Stimulated activated CD8-positive, alpha-beta memory T cell treated with anti-CD3 and anti-CD28 coated beads, Interleukin-7, amount 100 ng/mL, for 4 hours (primary cell): ENCODE measurements around the gene HESX1.

Experiments used
- DNase-seq, 2 donors: peaks; one replicate each; pipeline ENCODE4 v3.0.0-alpha.2; 2020; ENCODE audit warnings: low read depth in 2 of 2

Gene HESX1

GRCh38 chr3:57199895-57200297 lies at the start of gene HESX1:
HESX1 (minus strand) TSS chr3:57199978; CDS start chr3:57199918, 60 bp downstream.
- no peak for DNase-seq

DNA sequence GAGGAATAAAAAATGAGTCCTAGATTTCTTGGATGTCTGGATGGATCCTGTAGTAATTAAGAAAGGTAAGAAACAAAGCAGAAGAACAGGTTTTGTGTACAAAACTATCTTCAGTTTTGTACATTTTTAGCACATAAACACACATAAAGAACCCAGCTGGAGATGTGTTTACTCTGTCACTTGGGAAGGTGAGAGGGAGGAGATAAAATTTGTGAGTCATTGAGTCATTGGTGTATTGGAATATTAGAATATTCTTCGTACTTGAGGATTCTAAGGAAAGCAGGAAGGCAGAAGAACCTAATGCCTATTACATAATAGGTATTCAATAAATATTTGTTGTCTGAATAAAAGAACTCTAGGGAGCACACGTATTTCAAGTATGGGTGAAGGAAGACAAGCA lies 45.2 kb upstream of the HESX1 start:
- no peak for DNase-seq

DNA sequence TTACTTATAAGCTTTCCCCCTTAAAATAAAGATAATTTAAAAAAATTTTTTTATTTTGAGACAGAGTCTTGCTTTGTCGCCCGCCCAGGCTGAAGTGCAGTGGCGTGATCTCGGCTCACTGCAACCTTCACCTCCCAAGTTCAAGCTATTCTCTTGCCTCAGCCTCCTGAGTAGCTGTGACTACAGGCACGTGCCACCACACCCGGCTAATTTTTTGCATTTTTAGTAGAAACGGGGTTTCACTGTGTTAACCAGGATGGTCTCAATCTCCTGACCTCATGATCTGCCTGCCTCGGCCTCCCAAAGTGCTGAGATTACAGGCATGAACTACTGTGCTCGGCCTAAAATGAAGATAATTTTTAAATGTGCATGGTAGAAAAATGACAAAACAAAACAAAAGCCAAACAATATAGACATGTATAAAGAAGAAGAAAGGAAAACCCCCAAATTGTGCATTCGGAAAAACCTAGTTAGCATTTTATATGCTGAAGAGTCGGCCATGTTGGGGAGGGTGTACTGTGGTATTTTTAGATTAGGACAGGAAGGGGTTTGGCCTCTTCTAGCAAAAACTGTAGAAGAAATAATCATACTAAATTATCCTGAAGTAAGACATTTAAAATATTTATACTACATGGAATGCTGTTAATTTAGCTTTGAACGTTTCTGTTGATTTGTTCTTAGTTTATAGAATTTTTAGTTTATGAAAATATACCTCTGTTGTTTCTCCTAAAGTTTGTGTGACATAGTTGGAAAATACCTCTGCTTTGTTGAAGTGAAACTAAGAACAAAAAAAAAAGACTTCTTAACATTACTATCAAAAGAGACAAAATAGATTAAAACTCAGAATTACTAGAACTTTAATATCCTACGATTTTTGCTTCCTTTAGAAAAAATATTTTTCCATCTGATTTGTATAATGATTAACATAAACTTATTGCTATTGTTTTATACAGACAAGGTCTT lies 35.1 kb upstream of the HESX1 start:
- DNase-seq: no peak

- DNase-seq: no peak
These were observed 34.0 kb upstream of the HESX1 start for GRCh38 chr3:57233799-57234198.

- DNase-seq: no peak
These were observed 30.2 kb upstream of the HESX1 start for GRCh38 chr3:57230006-57230405.

DNA sequence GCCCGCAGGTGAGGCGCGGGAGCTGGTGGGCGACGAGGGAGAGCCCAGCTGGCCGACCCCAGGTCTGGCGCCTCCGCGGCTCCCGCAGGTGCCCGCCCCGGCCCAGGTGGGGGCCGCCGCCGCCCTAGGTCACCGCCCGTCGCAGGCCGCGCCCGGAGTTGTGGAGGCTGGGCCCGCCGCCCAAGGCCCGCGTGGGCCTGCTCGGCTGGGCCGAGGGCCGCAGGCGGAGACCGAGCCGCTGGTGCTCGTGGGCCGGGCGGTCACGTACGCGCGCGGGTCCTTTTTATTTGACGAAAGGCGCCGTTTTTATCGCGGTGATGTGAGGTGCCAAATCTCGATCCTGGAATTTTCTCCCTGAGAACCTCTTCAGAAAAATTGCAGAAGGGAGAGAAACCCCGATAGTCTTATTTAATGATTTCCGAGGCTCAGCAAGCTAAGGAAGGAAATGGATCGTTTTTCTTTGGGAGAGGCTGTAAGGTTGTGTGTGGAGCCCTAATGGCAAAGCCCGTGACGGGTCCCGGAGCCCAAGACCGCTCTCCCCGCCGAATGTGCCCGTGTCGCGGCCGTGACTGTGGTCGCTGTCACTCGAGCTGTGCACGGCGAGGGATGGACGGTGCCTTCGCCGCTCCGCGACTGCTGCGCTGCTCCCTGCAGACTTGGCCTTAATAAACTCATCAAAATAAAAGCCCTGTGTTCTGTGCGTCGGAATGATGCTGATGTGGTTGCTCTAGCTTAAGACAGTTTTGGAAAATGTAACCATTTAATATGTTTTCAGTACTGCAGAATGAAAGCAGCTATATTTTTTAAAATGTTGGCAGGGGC lies 28.4 kb upstream of the HESX1 start:
- peak in 1 of 2 donors; percentile 28 for DNase-seq

DNA sequence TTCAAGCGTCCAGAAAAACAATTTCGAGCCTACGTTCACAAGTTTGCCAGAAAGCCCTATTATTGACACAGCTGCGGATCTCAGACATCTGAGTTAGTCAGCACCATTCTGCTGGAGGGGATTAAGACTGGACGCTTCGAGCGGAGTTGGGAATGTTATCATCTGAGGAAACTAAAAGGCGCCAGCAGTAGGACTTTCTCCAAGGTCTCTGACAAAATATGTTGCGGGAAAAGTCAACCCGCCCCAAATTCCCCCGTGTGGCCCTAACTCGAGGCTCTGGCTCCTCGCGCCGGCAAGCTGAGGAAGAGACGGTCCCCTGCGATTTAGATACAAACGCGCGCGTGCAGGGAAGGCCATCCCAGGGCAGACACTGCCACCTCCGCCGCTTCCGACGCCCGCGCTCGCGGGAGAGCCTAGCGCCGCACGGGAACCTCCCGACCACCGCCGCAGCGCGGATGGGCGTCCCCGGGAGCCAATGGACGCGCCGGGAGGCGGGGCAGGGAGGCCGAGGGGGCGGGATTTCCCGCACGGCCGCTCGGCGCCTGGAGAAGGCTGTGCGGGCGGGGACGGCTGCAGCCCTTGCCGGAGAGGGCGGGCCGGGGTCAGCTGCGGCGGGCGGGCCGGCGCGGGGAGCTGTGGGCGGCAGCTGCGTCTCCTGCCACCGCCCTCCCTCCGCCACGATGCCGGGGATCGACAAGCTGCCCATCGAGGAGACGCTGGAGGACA lies 27.6 kb upstream of the HESX1 start, which contains the start of gene APPL1:
Gene APPL1 (plus strand): TSS at position 526 of the 726 bp plus-strand sequence. CDS start 155 bp downstream, at position 681.
- peak; percentile 57 to 84 for DNase-seq

DNA sequence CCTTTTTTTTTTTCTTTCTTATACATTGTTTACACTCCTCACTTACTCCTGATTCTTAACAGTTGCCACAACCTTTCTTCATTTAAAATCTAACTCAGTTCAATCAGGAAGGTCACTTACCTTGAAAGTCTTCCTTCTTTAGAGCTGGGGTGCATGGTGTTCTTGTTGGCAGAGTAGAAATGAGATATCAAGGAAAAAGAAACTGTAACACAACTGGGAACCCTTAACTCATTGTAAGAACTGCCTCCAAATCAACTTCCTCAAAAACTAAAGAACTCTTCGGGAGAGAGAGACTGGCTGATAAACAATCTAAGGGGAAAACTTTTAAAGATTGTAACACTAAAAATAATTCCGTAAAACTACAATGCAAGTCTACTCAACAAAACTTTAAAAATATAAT lies 26.4 kb upstream of the HESX1 start:
- DNase-seq: no peak

DNA sequence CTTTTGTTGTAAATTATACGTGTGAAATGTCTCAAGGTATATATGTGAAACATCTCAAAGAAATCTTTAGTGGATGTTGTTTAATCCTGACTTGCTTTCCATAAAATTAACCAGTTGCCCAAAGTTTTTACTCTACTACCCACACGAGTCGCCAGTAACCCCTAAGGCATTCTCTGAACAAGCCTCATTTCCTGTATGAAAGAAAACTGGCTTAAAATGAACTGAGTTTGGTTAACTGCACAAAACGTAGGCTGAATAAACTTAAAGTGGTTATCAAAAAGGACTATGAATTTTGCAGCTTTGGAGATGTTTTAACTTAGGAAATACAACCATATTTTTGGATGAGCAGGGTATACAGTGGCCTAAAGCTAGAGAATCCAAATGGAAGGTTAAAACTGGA lies 25.1 kb upstream of the HESX1 start:
- DNase-seq: no peak

DNA sequence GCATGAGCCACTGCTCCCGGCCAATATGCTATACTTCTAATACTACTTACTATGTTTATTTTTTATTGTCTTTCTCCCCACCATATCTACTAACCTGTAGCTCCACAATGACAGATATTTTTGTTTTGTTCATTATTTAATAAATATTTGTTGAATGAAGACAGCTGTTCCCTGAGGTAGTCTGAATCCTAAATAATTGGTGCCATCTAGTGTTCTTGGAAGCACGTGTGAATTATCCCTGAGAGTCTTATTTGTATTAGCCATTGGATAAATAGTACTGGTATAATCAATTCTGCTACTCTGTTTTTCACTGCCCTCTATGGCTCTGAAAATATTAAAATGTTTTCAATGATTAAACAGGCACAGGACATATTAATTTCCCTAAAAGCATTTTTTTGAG lies 22.1 kb upstream of the HESX1 start:
- DNase-seq: no peak

DNA sequence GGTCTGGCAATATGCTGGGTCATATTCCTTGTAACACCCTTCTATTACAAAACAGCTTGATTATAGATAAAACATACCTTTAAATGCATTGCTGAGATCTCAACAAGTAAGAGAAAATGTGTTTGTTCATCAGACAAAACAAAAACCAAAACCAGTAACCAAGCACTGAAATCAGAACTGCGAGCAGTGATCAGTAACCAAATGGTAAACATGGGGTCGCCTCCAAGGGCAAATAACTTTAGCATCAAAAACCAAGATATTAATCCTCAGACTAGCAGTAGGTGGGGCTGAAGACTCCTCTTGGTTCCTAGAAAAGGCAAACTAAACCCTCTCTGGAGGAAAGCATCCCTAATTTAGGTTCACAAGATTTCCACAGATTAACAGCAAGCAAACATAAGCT lies 6.6 kb upstream of the HESX1 start:
- DNase-seq: no peak

GRCh38 chr3:57194641-57195040 lies 5.1 kb downstream of the HESX1 start:
- no peak for DNase-seq

DNA sequence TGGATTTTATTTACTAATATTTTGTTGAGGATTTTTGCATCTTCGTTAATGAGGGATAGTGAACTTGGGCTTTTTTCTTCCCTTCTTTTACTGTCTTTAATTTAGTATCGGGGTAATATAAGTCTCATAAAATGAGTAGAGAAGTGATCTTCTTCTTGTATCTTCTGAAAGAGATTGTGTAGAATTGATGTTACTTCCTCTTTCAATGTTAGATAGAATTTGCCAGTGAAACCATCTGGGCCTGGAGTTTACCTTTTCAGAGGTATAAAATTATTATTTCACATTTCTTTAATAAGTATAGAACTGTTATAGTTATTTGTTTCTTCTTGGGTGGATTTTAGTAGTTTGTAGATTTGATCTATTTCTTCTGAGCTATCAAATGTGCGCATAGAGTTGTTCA lies 7.8 kb downstream of the HESX1 start:
- no peak for DNase-seq

GRCh38 chr3:57184526-57184925 lies 15.3 kb downstream of the HESX1 start:
- DNase-seq: no peak

- DNase-seq: no peak
These were observed 20.0 kb downstream of the HESX1 start for GRCh38 chr3:57179580-57180410.

DNA sequence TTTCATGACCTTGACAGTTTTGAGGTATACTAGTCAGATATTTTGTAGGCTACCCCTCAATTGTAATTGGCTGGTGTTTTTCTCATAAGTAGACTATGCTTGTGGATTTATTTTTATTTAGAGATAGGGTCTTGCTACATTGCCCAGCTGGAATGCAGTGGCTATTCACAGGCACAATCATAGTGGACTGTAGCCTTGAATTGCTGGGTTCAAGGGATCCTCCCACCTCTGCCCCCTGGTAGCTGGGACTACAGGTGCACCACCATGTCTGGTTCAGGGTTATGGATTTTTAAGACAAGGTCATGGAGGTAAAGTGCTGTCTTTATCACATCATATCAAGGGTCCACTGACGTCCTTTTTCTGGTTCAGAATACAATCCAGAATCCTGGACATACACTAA lies 23.7 kb downstream of the HESX1 start:
- no peak for DNase-seq

DNA sequence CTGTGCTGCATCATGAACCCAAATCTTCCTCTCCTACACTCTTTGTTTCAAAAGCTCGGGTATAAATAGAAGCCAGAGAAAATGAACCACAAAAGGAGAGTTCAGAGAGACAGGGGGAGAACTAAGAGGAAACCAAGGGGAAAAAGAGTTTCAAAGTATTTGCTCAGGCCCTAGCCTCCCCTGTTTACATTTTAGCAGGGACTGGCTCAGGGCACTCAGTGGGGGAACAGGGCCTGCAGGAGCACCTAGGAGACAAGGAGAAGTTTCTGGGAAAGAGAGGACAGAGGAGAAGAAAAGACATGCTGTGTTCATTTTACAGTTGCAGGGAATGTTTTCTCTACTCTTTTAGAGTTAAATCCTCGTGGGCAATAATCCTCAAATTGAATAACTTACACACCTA lies 26.1 kb downstream of the HESX1 start:
- DNase-seq: no peak

DNA sequence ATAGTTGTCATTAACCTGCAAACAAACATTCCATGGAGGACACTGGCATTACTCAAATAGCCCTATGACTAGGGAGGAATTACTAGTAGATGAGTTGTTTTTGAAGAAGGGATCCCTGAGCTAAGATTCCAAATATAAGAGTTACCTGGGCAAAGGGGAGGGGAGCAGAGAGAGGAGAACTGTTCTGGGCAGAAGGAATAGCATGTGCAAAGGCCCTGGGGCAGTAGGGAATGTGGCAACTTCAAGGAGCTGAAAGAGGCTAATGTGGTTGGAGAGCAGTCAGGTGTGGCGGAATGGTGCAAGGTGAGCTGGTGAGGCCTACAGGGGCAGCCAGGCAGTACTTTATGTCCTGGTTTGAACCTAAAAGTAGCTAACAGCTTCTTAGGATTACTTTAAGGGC lies 28.8 kb downstream of the HESX1 start:
- no peak for DNase-seq

DNA sequence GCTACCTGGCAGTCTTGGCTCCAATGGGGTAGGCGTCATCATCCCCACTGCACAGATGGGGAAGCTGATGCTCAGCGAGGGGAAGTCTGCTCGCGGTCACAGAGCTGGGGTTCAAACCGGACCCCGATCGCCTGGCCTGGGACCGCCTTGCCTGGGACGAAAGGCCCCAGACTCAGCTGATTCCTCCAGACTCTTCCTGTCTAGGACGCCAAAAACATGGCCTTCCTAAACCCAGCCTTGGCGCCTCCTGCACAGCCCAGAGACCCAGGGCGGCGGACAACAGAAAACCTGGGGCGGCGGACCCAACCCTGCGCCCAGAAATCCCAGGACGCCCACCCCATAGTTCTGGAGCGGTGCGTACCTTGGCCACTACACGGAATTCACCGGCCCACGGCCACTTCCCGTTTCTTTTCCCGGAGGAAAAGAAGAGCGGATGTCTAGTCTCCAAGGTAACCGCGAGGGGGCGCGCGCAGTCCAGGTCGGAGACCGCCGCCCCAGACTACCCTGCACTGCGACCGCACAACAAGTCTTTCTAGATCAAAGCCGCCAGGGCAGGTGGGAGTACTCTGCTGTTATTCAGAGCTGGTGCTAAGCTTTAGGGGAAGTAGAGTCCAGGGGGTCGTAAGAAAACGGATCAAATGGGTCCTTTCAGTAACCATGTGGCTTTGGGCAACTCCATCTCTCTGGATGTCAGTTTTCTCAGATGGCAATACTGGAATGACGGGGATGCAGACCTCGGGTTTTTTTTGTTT lies 29.7 kb downstream of the HESX1 start:
- peak in 1 of 2 donors; percentile 39 for DNase-seq

DNA sequence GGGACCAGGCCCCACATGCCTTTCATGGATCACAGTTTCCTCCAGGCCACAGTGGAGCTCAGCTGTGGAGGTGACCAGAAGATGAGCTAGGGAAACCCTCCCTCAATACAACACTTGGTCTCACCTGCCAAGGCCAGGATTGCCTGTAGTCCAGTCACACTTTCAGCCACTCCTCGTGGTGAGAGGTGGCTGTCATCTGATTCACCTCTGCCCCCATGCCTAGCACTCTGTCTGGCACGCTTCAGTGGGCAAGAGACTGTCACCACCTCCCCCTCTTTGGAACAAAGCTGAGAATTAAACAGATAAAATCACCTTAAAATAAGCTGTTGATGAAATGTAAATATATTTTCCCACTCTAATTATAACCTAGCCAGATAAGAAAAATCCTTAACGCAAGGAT lies 30.7 kb downstream of the HESX1 start:
- no peak for DNase-seq
